Measurements from ENCODE around the gene RHCE.
"Not testable (repeated sequence)": the region's sequence is repeated elsewhere in the genome, so short reads cannot be mapped to it uniquely, and the experiment has no call there.

The RHCE gene

GRCh38 chr1:25389721-25390120 is 30.9 kb downstream of the RHCE start:
- not testable (repeated sequence) for DNase-seq

DNA sequence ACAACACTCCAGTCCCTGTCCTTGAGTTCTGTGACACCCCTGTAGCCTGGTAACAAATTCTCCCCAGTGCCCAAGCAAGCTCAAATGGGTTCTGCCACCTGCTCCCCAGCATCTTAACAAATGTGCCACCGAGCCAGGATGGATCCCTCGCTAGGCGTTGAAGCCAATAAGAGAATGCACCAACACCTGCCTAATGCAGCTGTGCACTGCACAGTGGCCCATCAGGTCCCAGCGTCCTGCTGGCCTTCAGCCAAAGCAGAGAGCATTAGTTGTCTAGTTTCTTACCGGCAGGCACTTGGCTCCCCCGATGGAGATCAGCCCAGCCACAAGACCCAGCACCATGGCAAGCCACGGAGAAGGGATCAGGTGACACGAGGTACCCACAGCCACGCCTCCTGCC is 31.9 kb downstream of the RHCE start:
- DNase-seq: not testable (repeated sequence)

GRCh38 chr1:25387096-25387495 is 33.5 kb downstream of the RHCE start:
- not testable (repeated sequence) for DNase-seq

DNA sequence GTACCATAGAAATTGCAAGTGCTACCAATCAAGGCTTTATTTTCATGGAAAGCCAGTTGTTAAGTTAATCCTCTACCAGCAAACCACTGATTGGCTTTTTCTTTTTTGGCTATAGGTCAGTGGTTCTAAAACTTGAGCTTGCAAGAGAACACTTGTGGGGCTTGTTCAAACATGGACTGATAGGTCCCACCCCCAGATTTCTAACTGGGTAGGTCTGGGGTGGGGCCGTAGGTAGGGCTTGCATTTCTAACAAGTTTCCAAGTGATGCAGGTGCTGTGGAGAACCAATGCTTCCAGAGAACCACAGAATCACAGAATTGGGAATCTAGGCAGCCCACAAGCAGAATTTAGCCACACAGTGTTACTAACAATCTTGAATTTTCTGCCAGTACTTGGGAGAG is 36.8 kb downstream of the RHCE start:
- DNase-seq: not testable (repeated sequence)

- DNase-seq: not testable (repeated sequence)
These were observed 37.5 kb downstream of the RHCE start for GRCh38 chr1:25383090-25383489.

- not testable (repeated sequence) for DNase-seq
These were observed 38.1 kb downstream of the RHCE start for GRCh38 chr1:25382543-25382942.

GRCh38 chr1:25378367-25378766 is 42.3 kb downstream of the RHCE start:
- DNase-seq: not testable (repeated sequence)

- not testable (repeated sequence) for DNase-seq
These were observed 48.9 kb downstream of the RHCE start for GRCh38 chr1:25371757-25372156.

DNA sequence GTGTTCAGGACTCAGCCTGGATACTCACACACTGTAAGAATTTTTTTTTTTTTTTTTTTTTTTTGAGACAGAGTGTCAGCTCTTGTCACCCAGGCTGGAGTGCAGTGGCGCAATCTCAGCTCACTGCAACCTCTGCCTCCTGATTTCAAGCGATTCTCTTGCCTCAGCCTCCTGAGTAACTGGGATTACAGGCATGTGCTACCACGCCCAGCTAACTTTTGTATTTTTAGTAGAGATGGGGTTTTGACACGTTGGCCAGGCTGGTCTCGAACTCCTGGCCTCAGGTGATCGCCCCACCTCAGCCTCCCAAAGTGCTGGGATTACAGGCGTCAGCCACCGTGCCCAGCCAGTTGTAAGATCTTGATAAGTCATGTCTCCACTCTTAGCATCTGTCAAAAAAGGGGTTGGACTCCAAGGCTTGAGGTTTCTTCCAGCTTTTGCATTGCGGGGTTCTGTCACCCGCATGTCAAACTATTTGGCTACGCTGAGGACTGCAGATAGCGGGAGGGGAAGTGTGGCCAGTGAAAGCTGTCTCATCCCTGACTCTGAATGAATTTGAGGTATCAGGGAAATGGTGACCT is 50.8 kb downstream of the RHCE start:
- DNase-seq: not testable (repeated sequence)

GRCh38 chr1:25369241-25369640 is 51.4 kb downstream of the RHCE start:
- no peak for DNase-seq

- DNase-seq: not testable (repeated sequence)
These were observed 57.7 kb downstream of the RHCE start for GRCh38 chr1:25362634-25363559.

DNA sequence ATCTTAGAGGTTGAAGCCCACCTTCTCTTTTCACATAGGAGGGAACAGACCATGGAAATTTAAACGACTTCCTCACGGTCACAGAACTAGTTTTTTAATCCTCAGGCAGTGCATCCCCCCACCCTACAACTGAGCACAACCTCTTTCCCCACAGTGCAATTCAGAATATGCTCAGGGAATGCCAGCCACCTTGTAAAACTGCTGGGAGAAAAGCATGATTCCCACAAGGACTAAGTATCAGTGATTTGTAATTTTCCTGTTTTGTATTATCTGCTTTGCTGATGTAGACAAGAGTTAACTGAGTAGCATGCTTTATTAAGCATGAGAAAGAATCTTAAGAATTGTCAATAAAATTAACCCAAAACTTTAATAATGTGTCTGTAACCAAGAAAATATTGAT is 58.7 kb downstream of the RHCE start:
- DNase-seq: no peak

- DNase-seq: no peak
These were observed 59.7 kb downstream of the RHCE start for GRCh38 chr1:25360596-25361581.

GRCh38 chr1:25356848-25357247 is 63.8 kb downstream of the RHCE start:
- DNase-seq: no peak

DNA sequence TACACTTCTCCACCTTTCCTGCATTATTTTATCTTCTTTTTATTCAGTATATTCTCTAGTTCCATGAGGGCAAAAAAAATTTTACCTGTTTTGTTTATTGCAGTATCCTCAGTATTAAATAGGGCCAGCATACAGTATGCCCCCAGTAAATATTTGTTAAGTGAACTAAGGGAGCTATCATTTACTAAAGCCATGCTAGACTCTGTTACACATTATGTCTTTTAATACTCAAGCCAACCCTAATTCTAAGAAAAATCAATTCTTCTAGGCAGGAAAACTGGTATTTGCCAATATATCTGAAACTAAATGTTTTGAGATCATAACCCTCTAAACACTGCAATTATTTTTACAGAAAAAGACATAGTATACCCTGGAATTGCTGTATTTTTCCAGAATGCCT is 64.2 kb downstream of the RHCE start:
- DNase-seq: no peak

DNA sequence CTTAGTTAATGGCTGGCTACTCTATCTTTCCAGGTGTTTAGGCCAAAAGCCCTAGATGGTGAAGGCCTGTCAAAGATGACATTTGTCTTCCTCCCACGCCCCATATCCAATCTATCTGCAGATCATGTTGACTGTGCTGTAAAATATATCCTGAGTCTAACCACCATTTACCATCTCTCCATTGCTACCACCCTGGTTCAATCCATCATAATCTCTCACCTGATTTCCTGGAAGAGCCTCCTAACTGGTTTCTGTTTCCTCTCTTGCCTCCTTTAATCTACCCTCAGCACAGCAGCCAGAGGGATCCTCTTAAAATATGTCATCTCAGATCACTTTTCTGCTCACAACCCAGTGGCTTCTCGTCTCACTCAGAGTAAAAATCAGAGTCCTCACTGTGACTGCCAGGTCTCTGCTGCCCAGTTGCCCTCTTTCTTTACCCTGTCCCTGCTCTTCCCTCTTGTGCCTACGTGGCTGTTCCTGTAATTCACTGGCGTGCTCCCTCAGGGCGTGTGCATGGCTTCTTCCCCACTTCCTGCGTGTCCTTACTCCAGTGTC is 64.7 kb downstream of the RHCE start:
- no peak for DNase-seq

DNA sequence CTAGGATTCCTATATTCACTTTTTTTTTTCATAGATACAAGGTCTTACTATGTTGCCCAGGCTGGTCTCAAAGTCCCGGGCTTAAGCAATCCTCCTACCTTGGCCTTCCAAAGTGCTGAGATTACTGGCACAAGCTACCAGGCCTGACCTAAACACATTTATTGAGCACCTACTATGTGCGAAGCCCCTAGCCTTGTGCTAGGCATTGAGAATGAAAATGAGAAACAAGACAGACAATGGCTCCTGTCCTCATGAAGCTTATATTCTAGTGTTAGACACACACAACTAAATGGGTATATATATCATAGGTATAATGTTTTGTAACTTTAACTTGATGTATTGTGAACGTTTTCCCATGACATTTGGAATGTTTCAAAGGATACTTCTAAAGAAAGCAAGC is 71.0 kb downstream of the RHCE start:
- DNase-seq: no peak

GRCh38 chr1:25347556-25347955 is 73.1 kb downstream of the RHCE start:
- DNase-seq: no peak

DNA sequence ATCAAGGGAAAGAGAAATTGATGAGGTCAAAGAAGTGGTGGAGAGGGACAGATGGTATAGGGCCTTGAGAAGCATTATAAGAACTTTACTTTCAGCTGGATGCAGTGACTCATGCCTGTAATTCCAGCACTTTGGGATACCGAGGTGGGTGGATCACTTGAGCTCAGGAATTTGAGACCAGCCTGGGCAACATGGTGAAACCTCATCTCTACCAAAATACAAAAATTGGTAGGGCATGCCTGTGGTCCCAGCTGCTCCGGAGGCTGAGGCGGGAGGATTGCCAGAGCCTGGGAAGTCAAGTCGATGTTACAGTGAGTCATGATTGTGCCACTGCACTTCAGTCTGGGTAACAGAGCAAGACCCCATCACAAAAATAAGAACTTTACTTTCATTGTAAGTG is 76.8 kb downstream of the RHCE start:
- DNase-seq: no peak

GRCh38 chr1:25342846-25343245 is 77.8 kb downstream of the RHCE start:
- DNase-seq: no peak

DNA sequence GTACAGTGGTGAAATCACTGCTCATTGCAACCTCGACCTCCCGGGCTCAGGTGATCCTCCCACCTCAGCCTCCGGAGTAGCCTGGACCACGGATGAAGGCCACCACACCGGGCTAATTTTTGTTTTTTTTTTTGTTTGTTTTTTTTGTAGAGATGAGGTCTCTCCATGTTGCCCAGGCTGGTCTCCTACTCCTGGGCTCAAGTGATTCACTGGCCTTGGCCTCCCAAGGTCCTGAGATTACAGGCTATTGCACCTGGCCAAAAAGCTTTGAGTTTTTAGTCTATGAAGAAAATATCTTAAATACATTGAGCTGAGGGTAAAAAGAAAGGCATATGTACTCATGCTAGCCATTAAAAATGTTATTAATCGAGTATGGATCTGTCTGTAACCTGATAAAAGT is 78.9 kb downstream of the RHCE start:
- DNase-seq: no peak

- DNase-seq: no peak
These were observed 81.6 kb downstream of the RHCE start for GRCh38 chr1:25338986-25339385.

All from stimulated activated CD4-positive, alpha-beta T cell treated with anti-CD3 and anti-CD28 coated beads, Interleukin-2, amount 100 ng/mL, for 48 hours (primary cell).